Measurements from ENCODE around the gene TBX21. TPM values are rescaled to one million over a fixed set of nuclear protein-coding genes. Genes with fewer than 3 reads are reported as not detected.

Gene TBX21
- total RNA-seq, 3 donors from 2014 or later = 0.33 to 1.8 (median 1.0) TPM

GRCh38 chr17:47792457-47792856, 59.4 kb downstream of the TBX21 start:
- H3K36me3 ChIP-seq = no peaks in the 10 kb centered on the region
- no peaks in the 10 kb centered on the region for H3K4me1 ChIP-seq
- no peaks in the 10 kb centered on the region for H3K9me3 ChIP-seq
- H3K27ac ChIP-seq = no peak overlapping the region
- no peak for DNase-seq (ENCODE audit: low spot score in 2 of 2)
- H3K27me3 ChIP-seq = peaks cover 4 to 58% of the 10 kb centered on the region in 2 donors
- TF ChIP-seq CTCF (IDR thresholded peaks at IDR 0.05) (no peak), POLR2A (IDR thresholded peaks at IDR 0.05) (no peak), POLR2AphosphoS5 (IDR thresholded peaks at IDR 0.05) (no peak)
- H3K4me3 ChIP-seq = no peak overlapping the region
- intact Hi-C loops (cut with DNase I; ENCODE audit: low total_unique reads) = no loop called here

GRCh38 chr17:47792979-47793378, 59.9 kb downstream of the TBX21 start:
- intact Hi-C loops (cut with DNase I; ENCODE audit: low total_unique reads) = no loop called here
- Histone ChIP-seq H3K4me1 (no peaks in the 10 kb centered on the region), H3K27me3 (peaks cover 4 to 53% of the 10 kb centered on the region in 2 donors), H3K4me3 (no peak overlapping the region), H3K36me3 (no peaks in the 10 kb centered on the region), H3K9me3 (no peaks in the 10 kb centered on the region), H3K27ac (no peak overlapping the region)
- DNase-seq (ENCODE audit: low spot score in 2 of 2) = no peak
- no peak for TF ChIP-seq POLR2AphosphoS5 (IDR thresholded peaks at IDR 0.05)
- no peak for TF ChIP-seq CTCF (IDR thresholded peaks at IDR 0.05)
- TF ChIP-seq POLR2A (IDR thresholded peaks at IDR 0.05) = no peak

Other genes starting within 250 kb of the TBX21 start
- gene NPEPPS, start 202.1 kb upstream of the TBX21 start, total RNA-seq = 100 to 1,000 TPM; 106 to 130 (median 117) TPM
- 100 to 1,000 TPM; 148 to 238 (median 189) TPM for gene KPNB1, start 83.3 kb upstream of the TBX21 start, total RNA-seq
- 10 to 100 TPM in 1 of 3 donors, 1 to 10 TPM in 2; 4.5 to 11.5 (median 8.3) TPM for gene TBKBP1, start 39.1 kb upstream of the TBX21 start, total RNA-seq
- 10 to 100 TPM in 1 of 3 donors, 1 to 10 TPM in 2; 3.0 to 10.2 (median 8.9) TPM for gene OSBPL7, start 88.6 kb downstream of the TBX21 start, total RNA-seq
- 10 to 100 TPM; 35.0 to 43.5 (median 36.7) TPM for gene MRPL10, start 98.3 kb downstream of the TBX21 start, total RNA-seq
- gene LRRC46, start 98.4 kb downstream of the TBX21 start, total RNA-seq = under 1 TPM; 0.16 to 0.59 (median 0.33) TPM
- 100 to 1,000 TPM in 1 of 3 donors, 10 to 100 TPM in 2; 49.2 to 108 (median 54.9) TPM for gene SCRN2, start 108.0 kb downstream of the TBX21 start, total RNA-seq
- gene SP6, start 117.9 kb downstream of the TBX21 start, total RNA-seq = 1 to 10 TPM in 2 of 3 donors, under 1 TPM in 1; 0.48 to 5.3 (median 3.6) TPM
- gene SP2, start 163.0 kb downstream of the TBX21 start, total RNA-seq = 1 to 10 TPM; 4.6 to 9.8 (median 5.6) TPM
- 10 to 100 TPM; 28.3 to 61.2 (median 34.7) TPM for gene PNPO, start 208.3 kb downstream of the TBX21 start, total RNA-seq
- gene PRR15L, start 224.6 kb downstream of the TBX21 start, total RNA-seq = 100 to 1,000 TPM in 1 of 3 donors, 10 to 100 TPM in 1, not detected in 1; 38.7 to 105 TPM
- 100 to 1,000 TPM; 121 to 198 (median 183) TPM for gene CDK5RAP3, start 237.9 kb downstream of the TBX21 start, total RNA-seq

Data from breast epithelium (tissue), 4 donors.